CD14-positive monocyte (primary cell): Measurements from ENCODE around the gene PDZD8. TPM values are rescaled to one million over a fixed set of nuclear protein-coding genes. Genes with fewer than 3 reads are reported as not detected.

Experiments used
- DNase-seq, 3 donors: peaks; one replicate each; pipeline ENCODE4 v3.0.0-alpha.2; 2011 to 2022
- H2AFZ ChIP-seq: 2 replicates; pipeline ENCODE4 v1.6.0; 2012; ENCODE audit warnings: mild to moderate bottlenecking, low read depth, low read length, inconsistent platforms; ENCODE audit not compliant: insufficient read depth, poor library complexity, severe bottlenecking
- H3K27ac ChIP-seq, 2 donors: 1 replicate in 1 of 2; 2 replicates in 1 of 2; pipeline ENCODE4 v1.5.1; 2012 to 2013; ENCODE audit warnings: low read length in 2 of 2, control low read depth in 1 of 2, inconsistent platforms in 1 of 2, low read depth in 1 of 2, mild to moderate bottlenecking in 1 of 2
- H3K27me3 ChIP-seq, 2 donors: one replicate each; pipeline versions ENCODE4 v1.6.0 to v1.6.1; 2011 to 2013; ENCODE audit warnings: low read length in 2 of 2; ENCODE audit not compliant: control insufficient read depth in 2 of 2, insufficient read depth in 2 of 2
- H3K36me3 ChIP-seq, 2 donors: replicated peaks in 1 of 2; 1 replicate in 1 of 2; 2 replicates in 1 of 2; pipeline versions ENCODE4 v1.5.1 to v1.6.1; 2012 to 2013; ENCODE audit warnings: low read length in 2 of 2, control low read depth in 1 of 2, inconsistent platforms in 1 of 2, mild to moderate bottlenecking in 1 of 2; ENCODE audit not compliant: insufficient read depth in 2 of 2, control insufficient read depth in 1 of 2
- H3K4me1 ChIP-seq, 2 donors: 1 replicate in 1 of 2; 2 replicates in 1 of 2; pipeline versions ENCODE4 v1.5.1 to v1.6.1; 2012 to 2013; ENCODE audit warnings: low read length in 2 of 2, control low read depth in 1 of 2, inconsistent platforms in 1 of 2, mild to moderate bottlenecking in 1 of 2, moderate library complexity in 1 of 2; ENCODE audit not compliant: insufficient read depth in 2 of 2, control insufficient read depth in 1 of 2
- H3K4me2 ChIP-seq: replicated peaks from 2 replicates; pipeline ENCODE3; 2012; ENCODE audit warnings: low read length, moderate library complexity, mild to moderate bottlenecking; ENCODE audit not compliant: poor library complexity, severe bottlenecking; ENCODE audit errors: extremely low read depth
- H3K4me3 ChIP-seq, 3 experiments: fragments of 200-600 bp in 1 of 3; sonication (generic) in 1 of 3; replicated peaks in 1 of 3; 1 replicate in 2 of 3; 2 replicates in 1 of 3; pipeline ENCODE4 v1.5.1; 2011 to 2013; ENCODE audit warnings: low read length in 3 of 3, mild to moderate bottlenecking in 3 of 3, control low read depth in 2 of 3, low read depth in 2 of 3, inconsistent platforms in 1 of 3, moderate library complexity in 1 of 3
- H3K79me2 ChIP-seq: 2 replicates; pipeline ENCODE4 v1.6.0; 2012; ENCODE audit warnings: mild to moderate bottlenecking, control low read depth, inconsistent platforms, low read length, moderate library complexity; ENCODE audit not compliant: insufficient read depth
- H3K9ac ChIP-seq: 2 replicates; pipeline ENCODE4 v1.6.0; 2017; ENCODE audit warnings: low read length, mild to moderate bottlenecking; ENCODE audit not compliant: insufficient read depth, poor library complexity, severe bottlenecking
- H3K9me3 ChIP-seq, 2 donors: replicated peaks in 1 of 2; 1 replicate in 1 of 2; 2 replicates in 1 of 2; pipeline versions ENCODE4 v1.5.1 to v1.6.1; 2012 to 2013; ENCODE audit warnings: low read length in 2 of 2, control low read depth in 1 of 2; ENCODE audit not compliant: control insufficient read depth in 1 of 2, insufficient read depth in 1 of 2
- H4K20me1 ChIP-seq: 2 replicates; pipeline ENCODE4 v1.6.0; 2012; ENCODE audit warnings: mild to moderate bottlenecking, low read length, control low read depth, moderate library complexity; ENCODE audit not compliant: insufficient read depth
- H3K27ac Mint-ChIP-seq, 7 donors: one replicate each; pipeline ENCODE4 v1.8.0; 2020; ENCODE audit warnings: mild to moderate bottlenecking in 7 of 7, mixed read lengths in 7 of 7, moderate library complexity in 6 of 7, inconsistent platforms in 2 of 7
- H3K27me3 Mint-ChIP-seq, 3 donors: one replicate each; pipeline ENCODE4 v1.8.0; 2021 to 2022; ENCODE audit warnings: low read depth in 3 of 3, mild to moderate bottlenecking in 3 of 3, mixed read lengths in 3 of 3, moderate library complexity in 3 of 3, inconsistent platforms in 1 of 3
- H3K36me3 Mint-ChIP-seq, 2 donors: one replicate each; pipeline ENCODE4 v1.8.0; 2020; ENCODE audit warnings: mixed read lengths in 2 of 2, inconsistent platforms in 1 of 2, mild to moderate bottlenecking in 1 of 2
- H3K4me1 Mint-ChIP-seq: one replicate; pipeline ENCODE4 v1.8.0; 2020; ENCODE audit warnings: mild to moderate bottlenecking, mixed read lengths
- H3K4me3 Mint-ChIP-seq, 2 donors: one replicate each; pipeline ENCODE4 v1.8.0; 2020; ENCODE audit warnings: mild to moderate bottlenecking in 2 of 2, mixed read lengths in 2 of 2, moderate library complexity in 1 of 2
- H3K9me3 Mint-ChIP-seq, 7 donors: one replicate each; pipeline ENCODE4 v1.8.0; 2020 to 2022; ENCODE audit warnings: mixed read lengths in 7 of 7, mild to moderate bottlenecking in 6 of 7, moderate library complexity in 6 of 7, inconsistent platforms in 2 of 7
- CTCF ChIP-seq: fragments of 200-600 bp; IDR thresholded peaks from one replicate; pipeline ENCODE4 v1.8.0; 2022; ENCODE audit warnings: antibody characterized with exemption, mild to moderate bottlenecking
- WGBS: methylation state at CpG from one replicate; pipeline ENCODE4 v1.1.5; 2013; ENCODE audit warnings: missing lambda C conversion rate; ENCODE audit not compliant: insufficient coverage; 5-methylcytosine and 5-hydroxymethylcytosine counted together
- intact Hi-C, 2 donors: fragments of 100-400 bp; cut with micrococcal nuclease; formaldehyde crosslinking; loops; one replicate each; pipeline versions ENCODE4 v1.15.0 to v1.15.1; 2023
- polyA plus RNA-seq, 3 donors: library from polyadenylated mRNA; depleted of rRNA in 1 of 3; unstranded in 2 of 3; stranded (reverse) in 1 of 3; fragments of 300-500 nt in 2 of 3; fragments of >200 nt in 1 of 3; fragmentation: Illumina TruSeq in 2 of 3; gene quantifications; 1 replicate in 2 of 3; 2 replicates in 1 of 3; pipeline ENCODE4 v1.2.3, GENCODE V29; 2012 to 2021

PDZD8 gene
- polyA plus RNA-seq, 3 donors: 4.6 to 104 (median 9.0) TPM

GRCh38 chr10:117300671-117301070, 74.6 kb downstream of the PDZD8 start:
- H3K27me3 Mint-ChIP-seq: no peaks in the 10 kb centered on the region
- H3K79me2 ChIP-seq: peaks cover 22% of the 10 kb centered on the region

GRCh38 chr10:117299435-117299834, 75.8 kb downstream of the PDZD8 start:
- no peak overlapping the region for H3K4me3 ChIP-seq
- H3K36me3 Mint-ChIP-seq: peaks cover 26 to 28% of the 10 kb centered on the region in 2 donors
- peaks cover 2 to 16% (median 14%) of the 10 kb centered on the region in 7 donors for H3K9me3 Mint-ChIP-seq
- peaks cover 28% of the 10 kb centered on the region for H3K79me2 ChIP-seq
- H3K4me3 Mint-ChIP-seq: no peak overlapping the region
- peaks cover 47% of the 10 kb centered on the region for H4K20me1 ChIP-seq
- no peak overlapping the region for H2AFZ ChIP-seq
- no peak overlapping the region for H3K4me2 ChIP-seq
- peaks cover 5 to 8% of the 10 kb centered on the region in 2 donors for H3K9me3 ChIP-seq
- no peaks in the 10 kb centered on the region for H3K27me3 ChIP-seq
- TF ChIP-seq CTCF: no peak
- DNase-seq: no peak
- no peak overlapping the region for H3K27ac Mint-ChIP-seq
- H3K27me3 Mint-ChIP-seq: no peaks in the 10 kb centered on the region
- intact Hi-C loops: no loop called here
- peaks cover 5% of the 10 kb centered on the region for H3K4me1 Mint-ChIP-seq
- H3K27ac ChIP-seq: no peak overlapping the region
- no peaks in the 10 kb centered on the region for H3K4me1 ChIP-seq
- H3K36me3 ChIP-seq: peaks cover 0 to 11% of the 10 kb centered on the region in 2 donors
- H3K9ac ChIP-seq: no peak overlapping the region

More at GRCh38 chr10:117300671-117301070, 74.6 kb downstream of the PDZD8 start:
- H3K36me3 Mint-ChIP-seq: peaks cover 28 to 40% of the 10 kb centered on the region in 2 donors
- Histone ChIP-seq H3K9ac (no peak overlapping the region), H3K27ac (no peak overlapping the region), H3K4me3 (no peak overlapping the region), H2AFZ (no peak overlapping the region), H3K36me3 (peaks cover 0 to 24% of the 10 kb centered on the region in 2 donors), H3K27me3 (no peaks in the 10 kb centered on the region), H3K4me1 (no peaks in the 10 kb centered on the region), H3K4me2 (no peak overlapping the region), H4K20me1 (peaks cover 36% of the 10 kb centered on the region), H3K9me3 (peaks cover 5 to 8% of the 10 kb centered on the region in 2 donors)
- no peak overlapping the region for H3K4me3 Mint-ChIP-seq
- intact Hi-C loops: no loop called here
- no peak for DNase-seq
- no peak for TF ChIP-seq CTCF
- H3K27ac Mint-ChIP-seq: no peak overlapping the region
- no CpG with 5 or more reads among the region's 1 CpG for WGBS
- H3K9me3 Mint-ChIP-seq: peaks cover 10 to 18% (median 13%) of the 10 kb centered on the region in 7 donors
- peaks cover 2% of the 10 kb centered on the region for H3K4me1 Mint-ChIP-seq
